Hematopoietic multipotent progenitor cell (in vitro differentiated cells): ENCODE data around the gene PIK3R1. TPM values are rescaled to one million over a fixed set of nuclear protein-coding genes. Genes with fewer than 3 reads are reported as not detected.

Experiments
- DNase-seq, 3 donors: peaks; one replicate each; pipeline ENCODE4 v3.0.0-alpha.2; 2011 to 2015; ENCODE audit warnings: low read depth in 2 of 3, low spot score in 2 of 3
- total RNA-seq: library from RNA; depleted of rRNA; stranded (reverse); fragments of >200 nt; gene quantifications from one replicate; pipeline ENCODE4 v1.2.3, GENCODE V29; 2012

Gene PIK3R1
- 46.6 TPM for total RNA-seq

- peak; percentile 89 to 97 (median 95) for DNase-seq
Observed at GRCh38 chr5:68215208-68215897, at the start of gene PIK3R1. Gene PIK3R1, plus strand, starts transcription at chr5:68215756. Its CDS starts 10,920 bp downstream, at chr5:68226676.

- DNase-seq, result no peak
Observed at GRCh38 chr5:68167195-68167651, 48.3 kb upstream of the PIK3R1 start.

GRCh38 chr5:68169903-68170302 is 45.7 kb upstream of the PIK3R1 start:
- DNase-seq, result no peak

GRCh38 chr5:68170826-68171558 is 44.6 kb upstream of the PIK3R1 start:
- no peak for DNase-seq

GRCh38 chr5:68172314-68172713 is 43.2 kb upstream of the PIK3R1 start:
- DNase-seq, result no peak

- no peak for DNase-seq
Observed at GRCh38 chr5:68173007-68173406, 42.5 kb upstream of the PIK3R1 start.

- no peak for DNase-seq
Observed at GRCh38 chr5:68176253-68176652, 39.3 kb upstream of the PIK3R1 start.

GRCh38 chr5:68176802-68177479 is 38.6 kb upstream of the PIK3R1 start:
- no peak for DNase-seq

- DNase-seq, result no peak
Observed at GRCh38 chr5:68177676-68178075, 37.9 kb upstream of the PIK3R1 start.

- DNase-seq, result no peak
Observed at GRCh38 chr5:68178579-68178978, 37.0 kb upstream of the PIK3R1 start.

- DNase-seq, result no peak
Observed at GRCh38 chr5:68180121-68181038, 35.2 kb upstream of the PIK3R1 start.

GRCh38 chr5:68181039-68181599 is 34.4 kb upstream of the PIK3R1 start:
- no peak for DNase-seq

- no peak for DNase-seq
Observed at GRCh38 chr5:68182094-68182493, 33.5 kb upstream of the PIK3R1 start.

- no peak for DNase-seq
Observed at GRCh38 chr5:68182534-68182933, 33.0 kb upstream of the PIK3R1 start.

- DNase-seq, result no peak
Observed at GRCh38 chr5:68187268-68188055, 28.1 kb upstream of the PIK3R1 start.

GRCh38 chr5:68189171-68189570 is 26.4 kb upstream of the PIK3R1 start:
- no peak for DNase-seq

GRCh38 chr5:68189613-68190012 is 25.9 kb upstream of the PIK3R1 start:
- DNase-seq, result no peak

GRCh38 chr5:68190619-68191018 is 24.9 kb upstream of the PIK3R1 start:
- no peak for DNase-seq

- DNase-seq, result no peak
Observed at GRCh38 chr5:68191083-68191791, 24.3 kb upstream of the PIK3R1 start.
